Panc1 (cell line): ENCODE results near the gene IPO13. TPM values are rescaled to one million over a fixed set of nuclear protein-coding genes. Genes with fewer than 3 reads are reported as not detected.

Experiments used
- ATAC-seq: fragments of 200-7000 bp; cut with Tn5 transposase; 2 replicates; pipeline ENCODE4 v1.9.1; 2020; ENCODE audit warnings: mild to moderate bottlenecking, moderate library complexity
- BruUV-seq: library from RNA; stranded (reverse); fragments of 400-500 nt; replicated peaks from 2 replicates; lab custom pipeline; 2021; lab: Mats Ljungman, UMichigan
- CTCF ChIA-PET: fragments of 300-600 bp; sonication (Branson Sonifier 250); formaldehyde crosslinking; loops from one replicate; lab custom pipeline; 2022; ENCODE audit warnings: antibody characterized with exemption; lab: Charles Lee
- POLR2A ChIA-PET: fragments of 300-600 bp; sonication (Branson Sonifier 250); formaldehyde crosslinking; loops from one replicate; lab custom pipeline; 2022; ENCODE audit warnings: antibody characterized with exemption; lab: Charles Lee
- DNase-seq: peaks from one replicate; pipeline ENCODE4 v3.0.0-alpha.2; 2010; ENCODE audit warnings: low read depth, low spot score
- H3K27ac ChIP-seq: 2 replicates; pipeline ENCODE4 v1.5.1; 2011; ENCODE audit warnings: mild to moderate bottlenecking, low read length, inconsistent platforms
- H3K27me3 ChIP-seq: fragments of 200-500 bp; sonication (Bioruptor generic); 2 replicates; pipeline ENCODE4 v1.6.0; 2014; ENCODE audit warnings: low read length, inconsistent platforms; ENCODE audit not compliant: control insufficient read depth, insufficient read depth
- H3K36me3 ChIP-seq: fragments of 200-500 bp; sonication (Bioruptor generic); 2 replicates; pipeline ENCODE4 v1.5.1; 2014; ENCODE audit warnings: inconsistent platforms, mild to moderate bottlenecking, low read length, moderate library complexity; ENCODE audit not compliant: control insufficient read depth, insufficient read depth
- H3K4me1 ChIP-seq: 2 replicates; pipeline ENCODE4 v1.5.1; 2011; ENCODE audit warnings: inconsistent platforms, mild to moderate bottlenecking, low read length, moderate library complexity; ENCODE audit not compliant: control insufficient read depth, insufficient read depth
- H3K4me3 ChIP-seq, 2 experiments: 2 replicates each; pipeline ENCODE4 v1.5.1; 2011 to 2012; ENCODE audit warnings: low read depth in 2 of 2, low read length in 2 of 2, mild to moderate bottlenecking in 2 of 2, inconsistent platforms in 1 of 2, moderate library complexity in 1 of 2
- H3K9me3 ChIP-seq: fragments of 200-500 bp; sonication (Bioruptor generic); 2 replicates; pipeline ENCODE4 v1.5.1; 2014; ENCODE audit warnings: low read depth, mild to moderate bottlenecking, inconsistent platforms, low read length, moderate library complexity; ENCODE audit not compliant: control insufficient read depth, insufficient read depth
- POLR2AphosphoS5 ChIP-seq: IDR thresholded peaks from 2 replicates; pipeline ENCODE4 v1.6.1; 2012; ENCODE audit warnings: mild to moderate bottlenecking, low read depth, low read length, moderate library complexity
- SIN3A ChIP-seq: IDR thresholded peaks from 2 replicates; pipeline ENCODE4 v1.6.1; 2012; ENCODE audit warnings: low read depth, mild to moderate bottlenecking, low read length, moderate library complexity, borderline replicate concordance; ENCODE audit not compliant: insufficient read depth
- TCF7L2 ChIP-seq: IDR thresholded peaks from 2 replicates; pipeline ENCODE4 v1.6.1; 2011; ENCODE audit warnings: mild to moderate bottlenecking, low read depth, low read length, inconsistent platforms
- in situ Hi-C: cut with HindIII; loops from 2 replicates; pipeline ENCODE4 v1.10.0; 2016; ENCODE audit warnings: low sequenced_read_pairs, low pct_unique_long_range_greater_than_20kb
- intact Hi-C: fragments of 100-400 bp; cut with micrococcal nuclease; formaldehyde crosslinking; loops from one replicate; pipeline ENCODE4 v1.10.0; 2022; ENCODE audit not compliant: unreplicated experiment
- total RNA-seq: library from RNA; stranded (reverse); gene quantifications from one replicate; pipeline ENCODE4 v1.2.1, GENCODE V29; 2021; ENCODE audit not compliant: unreplicated experiment
- TF ChIP-seq, protein P1 (sequence below): fragments of 450-650 bp; IDR thresholded peaks from 2 replicates; pipeline ENCODE4 v1.5.1; 2017; ENCODE audit warnings: mild to moderate bottlenecking
- TF ChIP-seq, protein P2 (sequence below), 2 experiments: IDR thresholded peaks; 2 replicates each; pipeline ENCODE4 v1.6.1; 2011 to 2012; ENCODE audit warnings: low read depth in 2 of 2, control low read depth in 1 of 2, low read length in 1 of 2, mild to moderate bottlenecking in 1 of 2, moderate library complexity in 1 of 2; ENCODE audit not compliant: insufficient read depth in 1 of 2

The IPO13 gene
- total RNA-seq, 1 experiment from 2014 or later, result 40.0 TPM

DNA sequence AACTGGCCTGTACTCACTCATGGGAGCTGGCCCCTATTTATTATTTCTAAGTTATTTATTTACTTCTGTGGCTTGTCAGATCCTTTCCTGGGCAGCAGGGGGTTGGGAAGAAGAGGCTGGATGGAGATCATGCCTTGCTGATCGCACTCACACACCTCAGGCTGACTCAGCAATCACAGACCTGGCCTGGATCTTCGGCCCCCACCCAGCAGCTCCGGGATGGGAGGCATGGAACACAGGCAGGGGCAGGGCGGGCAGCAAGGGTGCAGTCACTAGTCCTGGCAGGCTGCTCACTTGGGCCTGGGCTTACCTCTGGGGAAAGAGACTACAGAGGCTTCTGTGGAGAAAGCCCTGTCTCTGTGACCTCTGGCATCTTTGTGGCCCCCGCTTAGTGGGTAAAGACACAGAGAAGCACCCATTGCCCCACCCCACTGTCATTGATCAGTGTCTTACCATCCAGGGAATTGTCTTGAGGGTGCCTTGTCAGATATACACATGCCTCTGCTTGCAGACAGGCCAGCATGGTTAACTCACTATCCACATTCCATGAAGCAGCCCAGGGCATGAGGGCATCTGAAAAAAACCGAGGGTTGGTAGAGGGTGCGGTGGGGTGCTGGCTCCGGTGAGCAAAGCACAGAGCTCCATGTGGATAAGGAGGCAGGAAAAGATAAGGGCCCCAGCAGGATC is 9.4 kb upstream of the IPO13 start:
- ChIA-PET CTCF (interaction anchor here (0.6 kb wide), 2 partner anchors 218 to 266 kb away, joined by 3 to 5 read pairs; no protein-coding TSS in a partner anchor), POLR2A (no interaction called here)
- Histone ChIP-seq H3K9me3 (no peaks in the 10 kb centered on the region), H3K27me3 (no peaks in the 10 kb centered on the region), H3K4me1 (peaks cover 10% of the 10 kb centered on the region), H3K36me3 (no peaks in the 10 kb centered on the region), H3K4me3 (no peak overlapping the region), H3K27ac (no peak overlapping the region)
- intact Hi-C loops (loop anchor here (10.0 kb wide), 1 partner anchor 413 kb away; no protein-coding TSS in a partner anchor), in situ Hi-C loops (loop anchor here (25.0 kb wide), 1 partner anchor 175 kb away; no protein-coding TSS in a partner anchor)
- no TSS peak for BruUV-seq
- TF ChIP-seq, protein P1, sequence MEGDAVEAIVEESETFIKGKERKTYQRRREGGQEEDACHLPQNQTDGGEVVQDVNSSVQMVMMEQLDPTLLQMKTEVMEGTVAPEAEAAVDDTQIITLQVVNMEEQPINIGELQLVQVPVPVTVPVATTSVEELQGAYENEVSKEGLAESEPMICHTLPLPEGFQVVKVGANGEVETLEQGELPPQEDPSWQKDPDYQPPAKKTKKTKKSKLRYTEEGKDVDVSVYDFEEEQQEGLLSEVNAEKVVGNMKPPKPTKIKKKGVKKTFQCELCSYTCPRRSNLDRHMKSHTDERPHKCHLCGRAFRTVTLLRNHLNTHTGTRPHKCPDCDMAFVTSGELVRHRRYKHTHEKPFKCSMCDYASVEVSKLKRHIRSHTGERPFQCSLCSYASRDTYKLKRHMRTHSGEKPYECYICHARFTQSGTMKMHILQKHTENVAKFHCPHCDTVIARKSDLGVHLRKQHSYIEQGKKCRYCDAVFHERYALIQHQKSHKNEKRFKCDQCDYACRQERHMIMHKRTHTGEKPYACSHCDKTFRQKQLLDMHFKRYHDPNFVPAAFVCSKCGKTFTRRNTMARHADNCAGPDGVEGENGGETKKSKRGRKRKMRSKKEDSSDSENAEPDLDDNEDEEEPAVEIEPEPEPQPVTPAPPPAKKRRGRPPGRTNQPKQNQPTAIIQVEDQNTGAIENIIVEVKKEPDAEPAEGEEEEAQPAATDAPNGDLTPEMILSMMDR, result no peak
- TF ChIP-seq POLR2AphosphoS5, result no peak
- TF ChIP-seq, protein P2, sequence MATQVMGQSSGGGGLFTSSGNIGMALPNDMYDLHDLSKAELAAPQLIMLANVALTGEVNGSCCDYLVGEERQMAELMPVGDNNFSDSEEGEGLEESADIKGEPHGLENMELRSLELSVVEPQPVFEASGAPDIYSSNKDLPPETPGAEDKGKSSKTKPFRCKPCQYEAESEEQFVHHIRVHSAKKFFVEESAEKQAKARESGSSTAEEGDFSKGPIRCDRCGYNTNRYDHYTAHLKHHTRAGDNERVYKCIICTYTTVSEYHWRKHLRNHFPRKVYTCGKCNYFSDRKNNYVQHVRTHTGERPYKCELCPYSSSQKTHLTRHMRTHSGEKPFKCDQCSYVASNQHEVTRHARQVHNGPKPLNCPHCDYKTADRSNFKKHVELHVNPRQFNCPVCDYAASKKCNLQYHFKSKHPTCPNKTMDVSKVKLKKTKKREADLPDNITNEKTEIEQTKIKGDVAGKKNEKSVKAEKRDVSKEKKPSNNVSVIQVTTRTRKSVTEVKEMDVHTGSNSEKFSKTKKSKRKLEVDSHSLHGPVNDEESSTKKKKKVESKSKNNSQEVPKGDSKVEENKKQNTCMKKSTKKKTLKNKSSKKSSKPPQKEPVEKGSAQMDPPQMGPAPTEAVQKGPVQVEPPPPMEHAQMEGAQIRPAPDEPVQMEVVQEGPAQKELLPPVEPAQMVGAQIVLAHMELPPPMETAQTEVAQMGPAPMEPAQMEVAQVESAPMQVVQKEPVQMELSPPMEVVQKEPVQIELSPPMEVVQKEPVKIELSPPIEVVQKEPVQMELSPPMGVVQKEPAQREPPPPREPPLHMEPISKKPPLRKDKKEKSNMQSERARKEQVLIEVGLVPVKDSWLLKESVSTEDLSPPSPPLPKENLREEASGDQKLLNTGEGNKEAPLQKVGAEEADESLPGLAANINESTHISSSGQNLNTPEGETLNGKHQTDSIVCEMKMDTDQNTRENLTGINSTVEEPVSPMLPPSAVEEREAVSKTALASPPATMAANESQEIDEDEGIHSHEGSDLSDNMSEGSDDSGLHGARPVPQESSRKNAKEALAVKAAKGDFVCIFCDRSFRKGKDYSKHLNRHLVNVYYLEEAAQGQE (IDR thresholded peaks at IDR 0.05; ENCODE audit: insufficient read depth in 1 of 2, low read depth in 2 of 2, low read length in 1 of 2), result no peak
- TF ChIP-seq TCF7L2, result no peak
- TF ChIP-seq SIN3A, result no peak
- ATAC-seq (no peak), DNase-seq (no peak)

DNA sequence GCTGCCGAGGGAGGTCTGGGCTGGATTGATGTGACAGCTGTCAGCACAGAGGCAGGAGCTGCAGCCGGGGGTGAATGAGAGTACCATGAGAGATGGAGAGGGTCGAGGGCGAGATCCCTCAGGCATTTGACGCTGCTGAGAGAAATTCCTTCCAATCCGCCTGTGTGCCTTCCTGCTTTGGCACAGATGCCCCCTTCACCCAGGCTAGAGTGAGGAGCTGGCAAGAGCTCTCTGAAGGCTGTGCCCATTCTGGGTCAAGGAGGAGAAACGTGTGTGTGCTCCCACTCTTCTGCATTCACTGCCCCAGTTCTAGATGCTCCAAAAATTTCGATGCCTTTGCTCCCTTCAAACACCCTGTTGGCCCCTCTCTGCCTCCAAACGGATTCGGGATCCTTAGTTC is 8.4 kb upstream of the IPO13 start:
- DNase-seq (no peak), ATAC-seq (no peak)
- ChIA-PET CTCF (no interaction called here), POLR2A (no interaction called here)
- H3K36me3 ChIP-seq, result no peaks in the 10 kb centered on the region
- intact Hi-C loops (loop anchor here (10.0 kb wide), 1 partner anchor 414 kb away; no protein-coding TSS in a partner anchor), in situ Hi-C loops (loop anchor here (25.0 kb wide), 1 partner anchor 176 kb away; no protein-coding TSS in a partner anchor)
- no peak overlapping the region for H3K27ac ChIP-seq
- TF ChIP-seq TCF7L2, result no peak
- TF ChIP-seq, protein P2 (IDR thresholded peaks at IDR 0.05; ENCODE audit: insufficient read depth in 1 of 2, low read depth in 2 of 2, low read length in 1 of 2), result no peak
- peaks cover 10% of the 10 kb centered on the region for H3K4me1 ChIP-seq
- BruUV-seq, result no TSS peak
- H3K9me3 ChIP-seq, result no peaks in the 10 kb centered on the region
- no peaks in the 10 kb centered on the region for H3K27me3 ChIP-seq
- no peak overlapping the region for H3K4me3 ChIP-seq
